T-helper 22 cell (primary cell): Measurements from ENCODE around the gene ZNF423.

Experiments used
- DNase-seq: peaks from one replicate; pipeline ENCODE4 v3.0.0-alpha.2; 2020; ENCODE audit warnings: low read depth

The ZNF423 gene

DNA sequence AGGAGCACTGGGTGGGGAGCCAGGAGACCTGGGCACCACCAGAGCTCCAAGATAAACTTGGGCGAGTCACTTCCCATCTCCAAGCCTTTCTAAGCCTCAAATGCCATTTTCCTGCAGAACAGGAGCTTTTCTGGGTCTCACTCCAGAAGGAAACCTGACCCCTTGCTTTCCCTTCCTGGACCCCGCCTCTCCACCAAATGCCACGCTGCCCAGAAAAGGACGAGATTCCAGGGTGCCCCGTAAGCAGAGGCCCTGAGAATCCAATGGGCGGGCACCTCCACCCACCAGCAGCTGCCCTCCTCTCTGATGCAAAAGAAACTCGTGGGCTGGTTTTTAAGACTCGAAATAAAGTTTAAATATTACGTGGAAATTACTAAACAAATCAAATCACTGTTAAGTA, 31.3 kb downstream of the ZNF423 start:
- DNase-seq, result no peak

DNA sequence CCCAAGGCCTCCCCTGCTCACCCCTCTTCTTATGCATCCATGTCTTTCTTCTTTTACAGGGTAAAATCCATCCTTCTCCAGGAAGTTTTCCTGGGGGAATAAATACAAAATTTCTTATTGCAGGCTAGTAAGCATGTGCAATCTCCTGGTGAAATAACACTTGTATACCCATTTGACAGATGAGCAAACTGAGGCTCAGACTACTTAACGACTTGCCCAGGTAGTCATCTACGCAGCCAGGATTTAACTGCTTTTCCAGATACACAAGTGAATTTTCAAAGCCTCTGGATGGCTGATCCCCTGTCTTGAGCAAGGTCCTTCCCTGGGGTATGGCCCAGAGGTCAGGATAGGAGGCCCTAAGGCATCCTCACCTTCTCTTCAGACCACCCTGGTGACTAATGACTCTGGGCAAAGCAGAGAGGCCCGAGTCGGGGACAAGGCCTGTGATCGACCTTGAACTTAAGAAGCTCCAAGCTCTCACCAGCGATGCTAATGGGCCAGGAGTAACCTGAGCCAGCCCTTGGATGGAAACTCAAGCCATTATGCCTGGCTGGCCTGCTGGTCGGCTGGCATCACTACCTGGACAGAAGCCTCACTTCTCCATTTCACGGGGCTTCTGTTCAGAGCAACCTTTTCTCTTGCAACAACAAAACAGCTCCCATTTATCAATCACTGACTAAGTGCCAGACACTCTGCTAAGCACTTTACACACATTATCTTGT, 33.1 kb downstream of the ZNF423 start:
- no peak for DNase-seq

DNA sequence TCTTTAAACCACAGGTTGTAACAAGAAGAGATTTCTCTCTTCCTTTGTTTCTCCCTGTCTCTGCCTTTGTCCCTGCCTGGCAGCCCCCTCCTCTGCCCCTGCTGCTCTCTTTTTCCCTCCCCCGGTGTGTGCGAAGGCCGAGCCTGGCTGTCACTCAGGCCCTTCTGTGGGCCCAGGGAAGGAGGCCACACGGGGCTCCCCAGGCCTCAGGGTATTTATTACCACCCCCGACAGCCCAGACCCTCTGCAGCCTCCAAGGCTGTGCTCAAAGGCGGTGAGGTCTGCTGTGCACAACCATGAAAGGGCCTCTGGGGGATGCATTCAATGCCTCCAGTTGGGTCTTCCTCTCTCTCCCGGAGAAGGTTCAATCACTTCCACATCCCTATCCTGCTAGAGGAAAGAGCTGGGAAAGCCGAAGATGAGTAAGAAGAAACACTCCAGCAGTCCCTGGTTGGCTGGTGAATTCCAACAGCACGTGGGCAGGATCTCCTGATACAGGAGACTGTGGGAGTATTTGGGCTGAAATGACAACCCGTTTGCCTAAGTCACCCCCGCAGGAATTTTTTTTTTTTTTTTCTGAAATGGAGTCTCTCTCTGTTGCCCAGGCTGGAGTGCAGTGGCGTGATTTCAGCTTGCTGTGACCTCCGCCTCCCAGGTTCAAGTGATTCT, 34.2 kb downstream of the ZNF423 start:
- no peak for DNase-seq

DNA sequence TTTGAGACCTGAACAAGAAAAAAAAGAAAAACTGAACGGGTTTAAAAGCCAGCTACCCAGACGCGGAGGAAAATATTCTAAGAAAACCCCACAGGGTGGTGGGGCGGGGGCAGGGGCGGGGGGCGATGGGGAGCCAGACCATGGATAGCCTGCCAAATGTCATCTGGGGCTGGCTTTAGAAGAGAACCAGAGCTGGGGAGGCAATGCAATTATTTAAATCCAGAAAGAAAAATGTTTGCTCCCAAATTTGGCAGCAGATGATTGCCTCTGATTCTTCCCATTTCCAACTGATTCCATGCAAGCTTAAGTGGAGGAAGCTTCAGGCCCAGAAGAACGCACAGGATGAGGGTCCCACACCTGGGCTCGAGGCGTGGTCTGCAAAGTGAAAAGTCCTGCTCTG, 34.8 kb downstream of the ZNF423 start:
- DNase-seq, result no peak

DNA sequence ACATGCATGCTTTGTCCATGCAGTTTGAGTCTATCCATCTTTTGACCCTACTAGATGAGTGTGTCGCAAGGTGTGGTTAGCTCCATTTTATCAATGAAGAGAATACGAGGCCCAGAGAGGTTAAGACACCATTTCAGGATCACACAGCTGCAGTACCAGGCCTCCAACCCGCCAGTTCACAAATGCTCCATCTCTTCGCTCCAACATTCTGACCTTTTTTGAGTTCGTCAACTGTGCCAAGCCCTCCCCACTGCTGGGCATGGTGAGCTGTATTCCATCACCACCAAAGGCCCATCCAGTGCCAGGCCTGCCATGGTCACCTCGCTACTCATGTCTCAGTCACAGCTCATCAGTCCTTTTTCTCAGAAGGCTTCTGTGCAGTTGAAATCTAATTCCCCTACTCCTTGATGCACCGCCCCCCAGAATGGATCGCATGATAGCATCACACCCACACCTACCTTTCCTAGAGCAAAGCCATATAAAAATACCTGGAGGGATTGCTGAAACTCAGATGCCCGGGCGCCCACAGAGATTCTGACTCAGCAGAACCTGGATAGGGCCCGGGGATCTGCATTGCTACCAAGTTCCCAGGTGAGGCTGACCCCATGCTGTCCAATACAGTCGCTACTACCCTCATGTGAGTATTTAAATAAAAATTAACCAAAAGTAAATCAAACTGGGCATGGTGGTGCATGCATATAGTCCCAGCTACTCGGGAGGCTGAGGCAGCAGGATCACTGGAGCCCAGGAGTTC, 38.0 kb downstream of the ZNF423 start:
- no peak for DNase-seq

DNA sequence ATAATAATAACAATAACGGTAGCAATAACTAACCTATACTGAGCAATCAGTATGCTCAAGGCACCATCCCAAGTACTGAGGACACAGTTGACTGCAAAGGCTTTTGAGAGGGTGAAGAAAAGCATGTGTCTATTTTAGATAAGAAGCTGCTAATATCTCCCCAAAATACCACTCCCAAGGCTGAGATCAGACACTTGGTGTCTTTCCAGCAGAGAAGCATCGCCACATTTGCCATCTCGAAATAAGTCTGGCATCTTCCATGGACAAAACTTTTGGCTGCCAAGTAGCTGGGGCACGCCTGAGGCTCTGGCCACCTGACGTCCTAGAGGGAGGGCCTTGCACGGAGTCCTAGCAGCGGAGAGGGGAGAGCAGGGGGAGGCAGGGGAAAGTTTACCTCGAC, 39.0 kb downstream of the ZNF423 start:
- DNase-seq, result no peak

DNA sequence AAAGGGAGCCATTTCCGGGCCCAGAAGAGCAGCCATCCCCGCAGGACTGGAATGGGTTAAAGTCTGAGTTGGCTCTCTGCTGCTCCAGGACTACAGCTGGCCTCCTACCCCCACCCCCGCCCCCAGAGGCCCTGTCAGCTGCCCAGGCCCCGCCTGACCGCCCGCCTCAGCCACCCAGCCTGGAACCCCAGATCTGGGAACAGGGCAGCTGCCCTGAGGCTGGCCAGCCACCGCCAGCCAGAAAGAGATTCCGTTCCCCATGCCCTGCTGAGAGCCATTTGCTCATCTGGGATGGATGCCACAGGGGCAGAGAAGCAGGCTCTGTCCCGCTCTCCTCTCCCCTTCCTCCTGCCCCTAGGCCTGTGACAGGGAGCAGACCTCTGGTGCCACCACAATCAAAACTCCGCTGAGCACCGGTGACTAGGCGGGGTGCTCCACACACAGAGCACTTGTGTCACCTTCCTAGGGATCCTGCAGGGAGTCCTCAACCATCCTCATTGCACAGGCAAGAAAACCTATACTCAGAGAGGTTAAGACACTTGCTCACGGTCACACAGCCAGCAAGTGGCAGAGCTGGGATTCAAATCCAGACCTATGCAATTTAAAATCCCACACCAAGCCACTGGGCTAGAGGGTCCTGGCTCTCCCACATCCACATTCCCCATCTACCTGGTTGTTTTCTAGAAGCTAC, 44.1 kb downstream of the ZNF423 start:
- DNase-seq, result no peak

DNA sequence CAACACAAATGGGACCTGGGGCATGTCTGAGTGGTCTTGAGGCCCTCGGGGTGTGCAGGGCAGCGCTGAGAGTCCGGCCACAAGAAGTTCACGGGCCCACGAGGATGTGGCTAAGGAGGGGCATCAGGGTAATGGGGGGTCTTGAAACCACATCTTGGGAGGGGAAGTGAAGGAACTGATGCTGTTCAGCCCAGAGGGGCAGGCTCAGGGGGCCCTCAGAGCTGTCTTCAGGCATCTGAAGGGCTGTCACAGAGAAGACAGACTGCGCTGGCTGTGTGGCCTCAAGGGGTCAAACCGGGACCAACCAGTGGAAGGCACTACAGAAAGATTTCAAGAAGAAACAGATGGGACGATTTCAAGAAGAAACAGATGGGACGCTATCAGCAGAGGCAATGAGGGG, 45.1 kb downstream of the ZNF423 start:
- no peak for DNase-seq

DNA sequence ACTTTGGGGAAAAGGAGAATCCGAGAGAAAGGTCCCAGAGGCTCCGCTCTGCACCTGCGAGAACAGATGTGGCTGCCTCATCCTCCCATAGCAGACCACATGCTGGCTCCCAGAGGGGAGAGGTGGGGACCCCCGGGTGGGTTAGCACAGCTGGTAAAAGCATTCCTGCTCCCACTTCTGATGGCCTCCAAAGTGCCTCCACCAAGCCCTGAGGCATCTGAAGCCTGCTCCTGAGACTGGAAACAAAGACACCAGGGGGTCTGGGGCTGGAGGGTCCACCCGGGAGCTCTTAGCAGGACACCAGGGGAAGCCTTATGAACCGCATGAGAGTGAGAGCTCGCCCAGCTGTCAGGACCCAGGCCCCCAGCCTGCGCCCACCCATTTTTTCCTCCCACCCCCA, 46.4 kb downstream of the ZNF423 start:
- DNase-seq, result no peak

DNA sequence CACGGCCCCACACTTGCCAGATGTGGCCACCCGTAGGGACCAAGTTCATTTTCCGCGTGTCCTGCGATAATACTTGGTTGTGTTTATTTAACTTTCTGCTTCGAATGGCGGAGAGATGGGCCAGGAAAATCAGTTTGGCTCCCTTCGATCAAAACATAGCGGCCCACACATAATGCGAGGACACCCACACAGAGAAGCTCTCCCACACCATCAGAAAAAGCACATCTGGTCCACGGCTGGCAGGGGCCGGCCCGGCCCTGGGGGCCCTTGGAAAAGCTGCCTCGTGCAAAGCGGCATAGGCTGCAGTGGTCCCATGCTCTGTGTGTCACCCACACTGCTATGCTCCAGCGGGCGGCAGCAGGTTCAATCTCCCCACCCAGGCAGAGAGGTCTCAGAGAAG, 46.9 kb downstream of the ZNF423 start:
- DNase-seq, result no peak

DNA sequence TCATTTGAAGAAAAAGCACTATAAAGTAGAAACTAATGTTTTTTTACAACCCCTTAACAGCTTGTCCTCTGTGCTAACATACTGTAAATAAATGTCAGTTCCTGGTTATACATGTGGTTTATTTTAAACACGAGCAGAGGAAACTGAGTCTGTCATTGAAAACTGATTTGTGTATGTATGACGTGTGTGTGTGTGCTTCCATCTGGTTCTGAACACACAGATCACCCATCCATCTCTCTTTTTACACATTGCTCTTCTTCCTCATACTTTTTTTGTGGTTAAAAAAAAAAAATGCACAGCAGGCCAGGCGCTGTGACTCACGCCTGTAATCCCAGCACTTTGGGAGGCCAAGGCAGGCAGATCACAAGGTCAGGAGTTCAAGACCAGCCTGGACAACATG, 49.5 kb downstream of the ZNF423 start:
- DNase-seq, result no peak

DNA sequence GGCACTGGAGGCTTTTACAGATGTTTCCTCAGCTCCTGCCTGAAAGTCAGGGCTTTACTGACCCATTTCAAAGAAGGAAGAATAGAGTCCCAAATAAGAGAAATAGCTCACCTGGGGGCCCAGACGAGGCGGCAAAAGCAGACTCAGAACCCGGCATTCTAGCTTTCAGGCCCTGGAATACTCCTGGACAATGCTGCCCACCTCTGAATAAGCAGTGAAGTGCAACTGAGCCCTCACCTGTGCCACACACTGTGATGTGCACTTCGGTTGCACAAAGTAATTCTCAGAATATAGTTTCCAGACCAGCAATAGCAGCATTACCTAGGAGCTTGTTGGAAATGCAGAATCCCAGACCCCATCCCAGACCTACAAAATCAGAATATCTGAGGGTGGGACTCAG, 54.6 kb downstream of the ZNF423 start:
- no peak for DNase-seq

DNA sequence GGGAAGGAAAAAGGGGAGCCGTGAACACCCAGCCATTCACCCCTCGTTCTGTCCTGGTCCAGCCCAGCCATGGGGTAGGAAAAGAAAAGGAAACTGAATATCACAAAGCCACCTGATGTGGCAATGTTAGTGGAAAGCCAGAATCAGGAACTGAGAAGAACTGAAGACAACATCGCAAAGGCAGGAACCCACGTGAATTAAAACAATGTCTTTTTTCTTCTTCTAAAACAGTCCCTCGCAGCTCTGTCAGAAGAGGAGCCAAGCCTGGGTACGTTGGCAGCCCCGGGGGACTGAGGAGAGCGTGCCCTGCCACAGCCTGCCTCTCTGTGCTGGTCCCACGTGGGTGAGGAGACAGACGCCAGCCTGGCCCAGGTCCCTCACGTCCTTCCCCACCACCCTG, 55.0 kb downstream of the ZNF423 start:
- no peak for DNase-seq

DNA sequence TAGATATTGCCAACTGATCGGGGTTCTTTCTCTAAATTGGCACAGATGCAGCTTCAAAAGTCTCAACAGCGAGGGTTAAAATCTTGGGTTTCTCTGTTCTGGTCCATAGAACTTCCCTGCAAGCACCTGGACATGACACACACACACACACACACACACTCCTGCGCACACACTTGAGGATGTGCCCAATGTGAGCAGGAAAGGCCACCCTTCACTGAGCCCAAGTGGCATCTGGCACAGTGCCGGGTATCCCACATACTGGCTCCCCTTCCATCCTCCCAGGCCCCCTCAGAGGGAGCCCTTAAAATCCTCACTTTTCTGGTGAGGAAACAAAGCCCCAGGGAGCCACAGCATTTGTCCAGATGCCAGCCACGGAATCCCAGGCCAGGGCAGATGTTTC, 55.5 kb downstream of the ZNF423 start:
- no peak for DNase-seq

DNA sequence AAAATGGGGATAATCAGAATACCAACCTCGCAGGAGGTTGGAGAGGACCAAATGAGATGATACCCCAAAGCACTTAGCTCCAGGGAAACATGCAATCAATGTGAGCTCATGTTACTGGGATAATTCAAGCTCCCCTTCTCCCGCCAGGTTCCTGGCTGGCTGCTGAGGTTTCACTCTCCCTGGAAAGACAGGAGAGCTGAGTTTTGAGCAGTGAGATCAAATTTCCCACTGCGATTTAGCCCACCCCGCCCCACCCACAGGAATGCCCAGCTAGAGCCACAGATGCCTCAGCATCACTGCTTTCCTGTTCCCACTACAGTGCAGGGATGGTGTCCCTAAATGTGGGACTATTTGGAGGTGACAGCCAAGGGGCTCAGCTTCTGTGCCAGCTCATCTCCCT, 56.7 kb downstream of the ZNF423 start:
- no peak for DNase-seq

DNA sequence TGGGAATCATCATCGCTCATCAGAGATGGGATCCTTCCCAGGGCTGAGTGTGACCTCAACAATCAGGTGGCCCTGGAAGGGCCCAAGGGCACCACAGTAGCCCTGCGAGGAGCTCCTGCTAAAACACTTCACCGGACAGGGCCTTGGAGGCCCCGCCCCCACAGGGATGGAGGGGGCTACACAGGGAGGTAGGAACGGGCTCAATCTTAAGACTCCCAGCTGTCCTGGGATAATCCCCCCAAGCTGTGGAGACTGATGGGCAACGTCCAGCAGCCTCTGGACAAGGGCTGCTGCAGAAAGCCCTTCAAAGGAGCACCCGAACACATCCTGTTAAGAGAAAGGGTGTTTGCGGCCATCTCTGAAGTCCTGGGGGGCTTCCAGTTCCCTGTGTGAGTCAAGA, 60.4 kb downstream of the ZNF423 start:
- DNase-seq, result no peak

DNA sequence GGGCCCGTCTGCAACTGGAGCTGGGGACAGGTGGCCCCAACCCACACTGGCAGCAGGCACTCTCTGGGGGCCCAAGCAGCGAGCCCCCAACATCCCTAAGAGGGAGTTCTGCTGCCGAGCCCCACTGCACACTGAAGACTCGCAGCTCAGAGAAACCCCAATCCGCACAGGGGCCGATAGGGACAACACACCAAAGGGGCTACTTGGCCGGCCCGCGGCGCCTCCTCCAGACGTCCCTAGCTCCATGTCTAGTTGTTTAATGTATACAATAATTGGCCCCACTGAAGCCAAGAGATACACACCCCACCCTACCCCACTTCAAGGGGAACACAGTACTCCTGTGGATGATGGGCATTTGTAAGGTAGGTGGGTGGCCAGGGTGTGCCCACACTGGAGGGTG, 62.7 kb downstream of the ZNF423 start:
- no peak for DNase-seq

DNA sequence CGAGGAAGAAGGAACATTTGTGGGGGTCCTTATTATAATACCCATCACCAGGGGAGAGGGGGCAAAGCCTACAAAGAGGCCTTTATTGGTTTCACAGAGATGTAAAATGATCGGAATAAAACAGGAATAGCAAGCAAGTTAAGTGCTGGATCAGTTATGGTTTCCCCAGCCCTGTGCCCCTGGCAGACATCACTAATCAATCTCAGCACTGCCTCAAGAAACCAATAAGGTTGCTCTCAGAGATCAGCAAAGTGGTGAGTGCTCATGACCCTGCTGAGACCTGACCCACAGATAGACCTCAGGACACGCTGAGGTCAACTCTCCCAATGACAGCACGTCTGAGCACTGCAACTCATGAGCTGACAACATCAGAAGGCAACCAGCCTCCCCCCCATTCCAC, 66.3 kb downstream of the ZNF423 start:
- no peak for DNase-seq

DNA sequence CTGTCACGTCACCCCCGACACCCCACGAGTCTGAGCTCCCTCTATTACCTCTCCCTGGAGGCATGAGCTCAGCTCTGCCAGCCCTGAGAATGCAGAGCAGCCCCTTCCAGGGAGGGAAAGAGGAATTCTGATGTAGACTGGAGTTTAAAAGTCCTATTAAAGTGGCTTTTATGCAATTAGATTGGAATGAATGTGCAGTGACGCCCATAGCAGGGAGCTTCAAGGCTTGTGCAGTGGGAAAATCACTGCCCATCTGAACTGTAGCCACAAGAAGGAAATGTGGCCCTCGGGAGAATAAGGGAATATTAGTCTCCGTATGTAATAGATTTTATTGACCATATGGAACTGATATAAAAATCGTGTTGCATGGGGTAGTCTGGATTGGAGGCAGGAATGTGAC, 66.9 kb downstream of the ZNF423 start:
- DNase-seq, result no peak

DNA sequence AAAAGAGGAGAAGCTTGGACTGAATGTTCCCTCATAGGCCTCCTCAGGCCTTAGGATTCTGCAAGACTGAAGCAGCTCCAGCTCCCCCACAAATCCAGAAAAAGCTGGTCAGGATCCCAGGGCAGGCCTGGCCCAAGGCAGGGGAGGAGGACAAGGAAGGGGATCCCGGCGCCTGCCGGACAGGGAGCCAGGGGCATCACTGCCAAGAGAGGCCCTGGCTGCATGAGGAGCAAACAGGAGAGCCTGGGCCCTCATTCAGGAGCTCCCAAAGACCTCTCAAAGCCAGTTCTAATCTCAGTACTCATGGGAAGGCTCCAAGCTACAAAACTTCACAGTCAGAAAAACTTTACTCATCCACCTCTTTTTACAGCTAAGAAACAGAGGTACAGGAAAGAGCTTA, 67.3 kb downstream of the ZNF423 start:
- DNase-seq, result no peak

DNA sequence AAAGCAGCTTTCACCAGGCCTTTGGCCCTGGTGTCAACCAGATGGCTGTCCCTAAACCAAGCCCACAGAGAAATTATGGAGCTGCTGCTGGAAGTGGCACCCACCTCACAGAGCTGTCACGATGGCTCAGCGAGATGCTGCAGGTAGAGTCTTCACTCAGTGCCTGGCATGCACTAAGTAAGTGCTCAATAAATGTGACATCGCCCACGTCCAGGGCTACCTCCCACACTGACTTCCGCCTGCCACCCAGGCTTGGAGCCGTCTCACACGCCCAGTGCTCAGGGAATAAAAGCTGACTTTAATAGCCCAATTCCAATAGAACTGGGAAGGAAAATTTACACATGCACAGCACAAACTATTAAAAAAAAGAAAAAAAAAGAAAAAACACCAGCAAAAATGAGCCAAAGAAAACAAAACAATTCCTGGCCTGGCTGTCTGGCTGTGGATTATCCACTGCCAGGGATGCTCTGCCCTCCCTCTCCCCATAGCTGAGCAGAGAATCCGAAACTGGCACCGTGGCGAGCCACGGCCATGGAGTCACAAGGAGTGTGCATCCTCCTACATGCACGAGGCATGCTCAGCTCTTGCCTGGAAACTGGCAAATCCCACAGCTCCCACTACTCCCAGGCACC, 68.9 kb downstream of the ZNF423 start:
- no peak for DNase-seq

DNA sequence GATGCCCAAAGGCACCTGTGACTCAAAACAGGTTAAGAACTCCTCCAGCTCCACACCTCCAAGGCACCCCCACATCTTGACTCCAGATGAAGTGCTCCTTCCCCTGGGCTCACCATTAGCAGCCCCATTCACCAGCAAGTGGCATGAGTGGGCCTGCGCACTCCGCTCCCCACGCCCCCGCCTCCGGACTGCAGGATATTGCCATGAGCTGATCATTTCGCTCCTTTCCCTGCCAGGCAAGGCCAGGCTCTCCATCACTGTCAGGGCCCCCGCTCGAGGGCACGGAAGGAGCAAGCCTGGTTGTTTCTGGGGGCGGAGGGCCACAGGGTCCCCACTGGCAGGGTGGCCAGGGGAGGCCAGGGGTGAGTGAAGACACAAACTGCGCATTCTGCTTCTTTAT, 69.9 kb downstream of the ZNF423 start:
- DNase-seq, result no peak
